Caco-2 (cell line): ENCODE data around the gene CEP126. TPM values are rescaled to one million over a fixed set of nuclear protein-coding genes. Genes with fewer than 3 reads are reported as not detected.
"Not testable (repeated sequence)": the region's sequence is repeated elsewhere in the genome, so short reads cannot be mapped to it uniquely, and the experiment has no call there.

Experiments
- BruUV-seq: library from RNA; stranded (reverse); fragments of 400-500 nt; replicated peaks from 2 replicates; lab custom pipeline; 2021; lab: Mats Ljungman, UMichigan
- CTCF ChIA-PET: fragments of 300-600 bp; sonication (Branson Sonifier 250); formaldehyde crosslinking; loops from one replicate; lab custom pipeline; 2022; ENCODE audit warnings: antibody characterized with exemption; lab: Charles Lee
- POLR2A ChIA-PET: fragments of 300-600 bp; sonication (Branson Sonifier 250); formaldehyde crosslinking; loops from one replicate; lab custom pipeline; 2022; ENCODE audit warnings: antibody characterized with exemption; lab: Charles Lee
- DNase-seq, 2 experiments: peaks; one replicate each; pipeline versions ENCODE4 v3.0.0 to v3.0.0-alpha.2; 2020 to 2022
- H3K27me3 ChIP-seq: replicated peaks from 2 replicates; pipeline ENCODE4 v1.6.0; 2011; ENCODE audit warnings: low read length; ENCODE audit not compliant: control insufficient read depth, insufficient read depth
- H3K36me3 ChIP-seq: 2 replicates; pipeline ENCODE4 v1.5.1; 2011; ENCODE audit warnings: low read length; ENCODE audit not compliant: control insufficient read depth, insufficient read depth
- H3K4me1 ChIP-seq: fragments of 250-450 bp; sonication (Bioruptor Pico); 2 replicates; pipeline ENCODE4 v1.5.1; 2020; ENCODE audit warnings: mild to moderate bottlenecking
- H3K4me3 ChIP-seq: 2 replicates; pipeline ENCODE4 v1.5.1; 2011; ENCODE audit warnings: low read depth, mild to moderate bottlenecking, control low read depth, low read length
- H3K9me3 ChIP-seq: fragments of 250-450 bp; sonication (Bioruptor Pico); 2 replicates; pipeline ENCODE4 v1.5.1; 2020; ENCODE audit warnings: mild to moderate bottlenecking, moderate library complexity
- H3K27ac Mint-ChIP-seq: one replicate; pipeline ENCODE4 v1.8.0; 2022; ENCODE audit warnings: mixed read lengths; ENCODE audit not compliant: unreplicated experiment
- H3K27me3 Mint-ChIP-seq: one replicate; pipeline ENCODE4 v1.8.0; 2022; ENCODE audit warnings: mixed read lengths; ENCODE audit not compliant: insufficient read depth, unreplicated experiment
- H3K36me3 Mint-ChIP-seq: one replicate; pipeline ENCODE4 v1.8.0; 2022; ENCODE audit warnings: mild to moderate bottlenecking, mixed read lengths; ENCODE audit not compliant: insufficient read depth, unreplicated experiment
- H3K4me1 Mint-ChIP-seq: one replicate; pipeline ENCODE4 v1.8.0; 2022; ENCODE audit warnings: low read depth, mixed read lengths; ENCODE audit not compliant: unreplicated experiment
- H3K4me3 Mint-ChIP-seq: one replicate; pipeline ENCODE4 v1.8.0; 2022; ENCODE audit warnings: mild to moderate bottlenecking, moderate library complexity, mixed read lengths; ENCODE audit not compliant: unreplicated experiment
- H3K9me3 Mint-ChIP-seq: one replicate; pipeline ENCODE4 v1.8.0; 2022; ENCODE audit warnings: mixed read lengths; ENCODE audit not compliant: unreplicated experiment
- CTCF ChIP-seq, 2 experiments: fragments of 200-600 bp in 1 of 2; IDR thresholded peaks; 1 replicate in 1 of 2; 2 replicates in 1 of 2; pipeline versions ENCODE4 v1.5.1 to v1.8.0; 2011 to 2022; ENCODE audit warnings: antibody characterized with exemption in 1 of 2, control low read depth in 1 of 2, inconsistent platforms in 1 of 2, low read depth in 1 of 2, low read length in 1 of 2, mild to moderate bottlenecking in 1 of 2, moderate library complexity in 1 of 2; ENCODE audit not compliant: insufficient read depth in 1 of 2, severe bottlenecking in 1 of 2, unreplicated experiment in 1 of 2
- intact Hi-C: fragments of 100-400 bp; cut with micrococcal nuclease; formaldehyde crosslinking; loops from one replicate; pipeline ENCODE4 v1.10.0; 2022; ENCODE audit not compliant: unreplicated experiment
- total RNA-seq: library from RNA; stranded (reverse); gene quantifications from 2 replicates; pipeline ENCODE4 v1.2.3, GENCODE V29; 2022

The CEP126 gene
- total RNA-seq, 1 experiment from 2014 or later = 4.3 TPM

- no peaks in the 10 kb centered on the region for H3K27me3 Mint-ChIP-seq
- CTCF ChIA-PET = no interaction called here
- POLR2A ChIA-PET = no interaction called here
Measured at GRCh38 chr11:101960231-101960630, 45.4 kb downstream of the CEP126 start.

GRCh38 chr11:101964200-101964599 lies 49.4 kb downstream of the CEP126 start:
- H3K4me3 Mint-ChIP-seq, H3K9me3 Mint-ChIP-seq, DNase-seq, H3K9me3 ChIP-seq, H3K4me1 Mint-ChIP-seq, H3K36me3 Mint-ChIP-seq, POLR2A ChIA-PET, H3K4me1 ChIP-seq, CTCF ChIA-PET, H3K4me3 ChIP-seq, intact Hi-C loops, H3K27me3 ChIP-seq, H3K36me3 ChIP-seq, BruUV-seq, H3K27ac Mint-ChIP-seq, H3K27me3 Mint-ChIP-seq: not testable (repeated sequence)

More at GRCh38 chr11:101960231-101960630, 45.4 kb downstream of the CEP126 start:
- no peak for TF ChIP-seq CTCF (IDR thresholded peaks at IDR 0.05; ENCODE audit: insufficient read depth in 1 of 2, low read depth in 1 of 2, low read length in 1 of 2, severe bottlenecking in 1 of 2, unreplicated experiment in 1 of 2)
- Mint-ChIP-seq H3K4me1 (peaks cover 18% of the 10 kb centered on the region), H3K4me3 (no peak overlapping the region), H3K9me3 (no peaks in the 10 kb centered on the region), H3K27ac (no peak overlapping the region), H3K36me3 (no peaks in the 10 kb centered on the region)
- intact Hi-C loops = no loop called here
- Histone ChIP-seq H3K27me3 (no peaks in the 10 kb centered on the region), H3K36me3 (no peaks in the 10 kb centered on the region), H3K9me3 (no peaks in the 10 kb centered on the region), H3K4me1 (peaks cover 8% of the 10 kb centered on the region), H3K4me3 (no peak overlapping the region)
- no peak for DNase-seq
- no TSS peak for BruUV-seq

- H3K27ac Mint-ChIP-seq = peak overlapping the region; percentile 43
- peak overlapping the region; percentile 45 for H3K4me3 Mint-ChIP-seq
- H3K9me3 Mint-ChIP-seq = no peaks in the 10 kb centered on the region
- intact Hi-C loops = no loop called here
- H3K27me3 Mint-ChIP-seq = no peaks in the 10 kb centered on the region
- Histone ChIP-seq H3K4me1 (peaks cover 22% of the 10 kb centered on the region), H3K9me3 (no peaks in the 10 kb centered on the region), H3K36me3 (no peaks in the 10 kb centered on the region), H3K4me3 (no peak overlapping the region), H3K27me3 (no peaks in the 10 kb centered on the region)
- H3K36me3 Mint-ChIP-seq = no peaks in the 10 kb centered on the region
- TF ChIP-seq CTCF (IDR thresholded peaks at IDR 0.05; ENCODE audit: insufficient read depth in 1 of 2, low read depth in 1 of 2, low read length in 1 of 2, severe bottlenecking in 1 of 2, unreplicated experiment in 1 of 2) = peak; percentile 39 to 72
- ChIA-PET CTCF (interaction anchor here (0.5 to 2.3 kb wide), 19 partner anchors 9 to 548 kb away, joined by 3 to 54 read pairs (median 7); partner anchors contain the start of genes ANGPTL5 and CEP126), POLR2A (interaction anchor here (0.5 to 1.3 kb wide), 2 partner anchors 59 to 1197 kb away, joined by 3 to 12 read pairs; partner anchors contain the start of gene CEP126)
- DNase-seq = peak in 1 of 2 experiments; percentile 65
- peaks cover 14% of the 10 kb centered on the region for H3K4me1 Mint-ChIP-seq
- BruUV-seq = no TSS peak
Measured at GRCh38 chr11:101974255-101974654, 59.4 kb downstream of the CEP126 start.
